A673 (cell line): ENCODE data around the gene MAST3. TPM values are rescaled to one million over a fixed set of nuclear protein-coding genes. Genes with fewer than 3 reads are reported as not detected.

Experiments used
- BruUV-seq: library from RNA; stranded (reverse); fragments of 400-500 nt; replicated peaks from 2 replicates; lab custom pipeline; 2021; lab: Mats Ljungman, UMichigan
- CTCF ChIA-PET: fragments of 300-600 bp; sonication (Branson Sonifier 250); formaldehyde crosslinking; loops from one replicate; lab custom pipeline; 2022; ENCODE audit warnings: antibody characterized with exemption; lab: Charles Lee
- POLR2A ChIA-PET: fragments of 300-600 bp; sonication (Branson Sonifier 250); formaldehyde crosslinking; loops from one replicate; lab custom pipeline; 2022; ENCODE audit warnings: antibody characterized with exemption; ENCODE audit not compliant: low non-redundant PET; lab: Charles Lee
- DNase-seq: peaks from one replicate; pipeline ENCODE4 v3.0.0-alpha.2; 2015; ENCODE audit warnings: low spot score
- H3K27ac ChIP-seq: fragments of 200-600 bp; sonication (generic); 2 replicates; pipeline ENCODE4 v1.5.1; 2016; ENCODE audit warnings: mixed run types, low read depth, mild to moderate bottlenecking, mixed read lengths, antibody characterized with exemption, low read length; ENCODE audit not compliant: poor library complexity, severe bottlenecking
- H3K27me3 ChIP-seq: fragments of 200-600 bp; sonication (generic); replicated peaks from 2 replicates; pipeline ENCODE4 v1.6.1; 2017; ENCODE audit warnings: mixed run types, low read depth, mild to moderate bottlenecking, mixed read lengths, antibody characterized with exemption, low read length; ENCODE audit not compliant: insufficient read depth, poor library complexity
- H3K36me3 ChIP-seq: fragments of 200-600 bp; sonication (generic); 2 replicates; pipeline ENCODE4 v1.6.1; 2016; ENCODE audit warnings: mixed run types, mild to moderate bottlenecking, mixed read lengths, antibody characterized with exemption, low read length; ENCODE audit not compliant: insufficient read depth, poor library complexity, severe bottlenecking
- H3K4me1 ChIP-seq: fragments of 200-600 bp; sonication (generic); 2 replicates; pipeline ENCODE4 v1.6.1; 2017; ENCODE audit warnings: mixed run types, mild to moderate bottlenecking, mixed read lengths, antibody characterized with exemption, low read length; ENCODE audit not compliant: insufficient read depth, poor library complexity, severe bottlenecking
- H3K4me3 ChIP-seq: fragments of 200-600 bp; sonication (generic); 2 replicates; pipeline ENCODE4 v1.5.1; 2016; ENCODE audit warnings: low read depth, mixed run types, mild to moderate bottlenecking, mixed read lengths, low read length; ENCODE audit not compliant: poor library complexity, severe bottlenecking
- H3K9me3 ChIP-seq: fragments of 200-600 bp; sonication (generic); 2 replicates; pipeline ENCODE4 v1.6.1; 2016; ENCODE audit warnings: mixed run types, low read depth, mild to moderate bottlenecking, mixed read lengths, antibody characterized with exemption, low read length; ENCODE audit not compliant: poor library complexity, severe bottlenecking
- CTCF ChIP-seq: fragments of 300-800, 200-600 bp; sonication (generic); conservative IDR thresholded peaks from 2 replicates; pipeline ENCODE4 v1.5.1; 2017; ENCODE audit warnings: low read depth, mild to moderate bottlenecking, antibody characterized with exemption, low read length, moderate library complexity, mixed read lengths
- EZH2 ChIP-seq: fragments of 200-600 bp; sonication (generic); IDR thresholded peaks from 2 replicates; pipeline ENCODE4 v1.6.1; 2017; ENCODE audit warnings: borderline replicate concordance, low read depth, mild to moderate bottlenecking, mixed read lengths, antibody characterized with exemption, low read length; ENCODE audit not compliant: poor library complexity, severe bottlenecking
- intact Hi-C: fragments of 100-400 bp; cut with micrococcal nuclease; formaldehyde crosslinking; loops from one replicate; pipeline ENCODE4 v1.10.0; 2022; ENCODE audit not compliant: unreplicated experiment
- total RNA-seq: library from RNA; stranded (reverse); gene quantifications from 2 replicates; pipeline ENCODE4 v1.2.3, GENCODE V29; 2021

Gene MAST3
- total RNA-seq, 1 experiment from 2014 or later: 5.1 TPM

- H3K9me3 ChIP-seq: no peaks in the 10 kb centered on the region
- TF ChIP-seq CTCF (peak; percentile 84), EZH2 (no peak)
- H3K4me3 ChIP-seq: no peak overlapping the region
- no TSS peak for BruUV-seq
- no peak overlapping the region for H3K27ac ChIP-seq
- ChIA-PET CTCF (interaction anchor here (0.5 to 1.9 kb wide), 20 partner anchors 9 to 216 kb away, joined by 3 to 23 read pairs (median 4); partner anchors contain the start of genes ARRDC2, MAST3 and PIK3R2), POLR2A (no interaction called here)
- peaks cover 10% of the 10 kb centered on the region for H3K4me1 ChIP-seq
- H3K36me3 ChIP-seq: no peaks in the 10 kb centered on the region
- peak; percentile 86 for DNase-seq
- H3K27me3 ChIP-seq: no peaks in the 10 kb centered on the region
- intact Hi-C loops: loop anchor here (2.0 to 5.0 kb wide), 3 partner anchors 39 to 138 kb away; partner anchors contain the start of gene PIK3R2
Observed at GRCh38 chr19:18112989-18113478, 15.5 kb downstream of the MAST3 start.

GRCh38 chr19:18113827-18114226, 16.2 kb downstream of the MAST3 start:
- no peaks in the 10 kb centered on the region for H3K9me3 ChIP-seq
- peaks cover 13% of the 10 kb centered on the region for H3K4me1 ChIP-seq
- POLR2A ChIA-PET: no interaction called here
- H3K36me3 ChIP-seq: no peaks in the 10 kb centered on the region
- no TSS peak for BruUV-seq
- no peak overlapping the region for H3K27ac ChIP-seq
- no peaks in the 10 kb centered on the region for H3K27me3 ChIP-seq
- CTCF ChIA-PET: interaction anchor here (0.7 to 1.3 kb wide), 6 partner anchors 11 to 138 kb away, joined by 3 to 23 read pairs (median 5); partner anchors contain the start of gene MAST3
- no peak for TF ChIP-seq EZH2
- TF ChIP-seq CTCF: no peak
- intact Hi-C loops: loop anchor here (2.0 to 5.0 kb wide), 3 partner anchors 38 to 137 kb away; partner anchors contain the start of gene PIK3R2
- DNase-seq: no peak
- H3K4me3 ChIP-seq: no peak overlapping the region

- no peaks in the 10 kb centered on the region for H3K27me3 ChIP-seq
- H3K36me3 ChIP-seq: no peaks in the 10 kb centered on the region
- intact Hi-C loops: loop anchor here (5.0 kb wide), 2 partner anchors 38 to 53 kb away; partner anchors contain the start of gene PIK3R2
- H3K4me1 ChIP-seq: peaks cover 15% of the 10 kb centered on the region
- no peak overlapping the region for H3K4me3 ChIP-seq
- no TSS peak for BruUV-seq
- DNase-seq: no peak
- TF ChIP-seq EZH2 (no peak), CTCF (no peak)
- H3K9me3 ChIP-seq: no peaks in the 10 kb centered on the region
- POLR2A ChIA-PET: no interaction called here
- no peak overlapping the region for H3K27ac ChIP-seq
- CTCF ChIA-PET: no interaction called here
Observed at GRCh38 chr19:18114483-18114882, 16.9 kb downstream of the MAST3 start.
